ENCODE measurements around the gene IMMP2L. TPM values are rescaled to one million over a fixed set of nuclear protein-coding genes. Genes with fewer than 3 reads are reported as not detected.

The IMMP2L gene
- total RNA-seq, 2 experiments from 2014 or later: 17.4 to 30.2 TPM

DNA sequence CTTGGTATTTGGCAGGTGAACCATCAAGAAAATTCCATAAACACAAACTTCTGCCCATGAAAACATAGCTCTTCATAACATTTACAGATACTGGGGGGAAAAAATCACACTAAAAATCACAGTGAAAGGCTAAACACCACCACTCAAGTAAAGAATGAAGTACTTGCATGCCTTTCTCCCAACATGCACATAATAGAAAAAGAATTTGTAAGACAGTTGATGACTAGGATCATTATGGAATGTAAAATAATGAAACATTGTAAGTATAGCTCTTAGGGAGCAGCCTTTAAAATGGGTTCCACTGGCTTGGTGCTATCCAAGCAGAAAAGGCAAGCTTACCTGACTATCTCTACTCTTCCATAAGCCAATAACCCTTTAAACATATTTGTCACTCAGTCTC lies 771.3 kb downstream of the IMMP2L start:
- DNase-seq (no peak), ATAC-seq (no peak)
- no peaks in the 10 kb centered on the region for H3K36me3 Mint-ChIP-seq (ENCODE audit: low read depth)
- no peaks in the 10 kb centered on the region for H3K9me3 Mint-ChIP-seq
- no peak overlapping the region for H3K27ac Mint-ChIP-seq
- TF ChIP-seq, protein P1, sequence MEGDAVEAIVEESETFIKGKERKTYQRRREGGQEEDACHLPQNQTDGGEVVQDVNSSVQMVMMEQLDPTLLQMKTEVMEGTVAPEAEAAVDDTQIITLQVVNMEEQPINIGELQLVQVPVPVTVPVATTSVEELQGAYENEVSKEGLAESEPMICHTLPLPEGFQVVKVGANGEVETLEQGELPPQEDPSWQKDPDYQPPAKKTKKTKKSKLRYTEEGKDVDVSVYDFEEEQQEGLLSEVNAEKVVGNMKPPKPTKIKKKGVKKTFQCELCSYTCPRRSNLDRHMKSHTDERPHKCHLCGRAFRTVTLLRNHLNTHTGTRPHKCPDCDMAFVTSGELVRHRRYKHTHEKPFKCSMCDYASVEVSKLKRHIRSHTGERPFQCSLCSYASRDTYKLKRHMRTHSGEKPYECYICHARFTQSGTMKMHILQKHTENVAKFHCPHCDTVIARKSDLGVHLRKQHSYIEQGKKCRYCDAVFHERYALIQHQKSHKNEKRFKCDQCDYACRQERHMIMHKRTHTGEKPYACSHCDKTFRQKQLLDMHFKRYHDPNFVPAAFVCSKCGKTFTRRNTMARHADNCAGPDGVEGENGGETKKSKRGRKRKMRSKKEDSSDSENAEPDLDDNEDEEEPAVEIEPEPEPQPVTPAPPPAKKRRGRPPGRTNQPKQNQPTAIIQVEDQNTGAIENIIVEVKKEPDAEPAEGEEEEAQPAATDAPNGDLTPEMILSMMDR (IDR thresholded peaks at IDR 0.05): no peak
- ChIA-PET CTCF (interaction anchor here (0.7 kb wide), 1 partner anchor 10 kb away, joined by 3 read pairs; no protein-coding TSS in a partner anchor), POLR2A (no interaction called here)
- no peaks in the 10 kb centered on the region for H3K27me3 Mint-ChIP-seq
- intact Hi-C loops (cut with micrococcal nuclease): no loop called here
- no peak overlapping the region for H3K4me3 Mint-ChIP-seq
- H3K4me1 Mint-ChIP-seq (ENCODE audit: low read depth): peaks cover 1% of the 10 kb centered on the region

DNA sequence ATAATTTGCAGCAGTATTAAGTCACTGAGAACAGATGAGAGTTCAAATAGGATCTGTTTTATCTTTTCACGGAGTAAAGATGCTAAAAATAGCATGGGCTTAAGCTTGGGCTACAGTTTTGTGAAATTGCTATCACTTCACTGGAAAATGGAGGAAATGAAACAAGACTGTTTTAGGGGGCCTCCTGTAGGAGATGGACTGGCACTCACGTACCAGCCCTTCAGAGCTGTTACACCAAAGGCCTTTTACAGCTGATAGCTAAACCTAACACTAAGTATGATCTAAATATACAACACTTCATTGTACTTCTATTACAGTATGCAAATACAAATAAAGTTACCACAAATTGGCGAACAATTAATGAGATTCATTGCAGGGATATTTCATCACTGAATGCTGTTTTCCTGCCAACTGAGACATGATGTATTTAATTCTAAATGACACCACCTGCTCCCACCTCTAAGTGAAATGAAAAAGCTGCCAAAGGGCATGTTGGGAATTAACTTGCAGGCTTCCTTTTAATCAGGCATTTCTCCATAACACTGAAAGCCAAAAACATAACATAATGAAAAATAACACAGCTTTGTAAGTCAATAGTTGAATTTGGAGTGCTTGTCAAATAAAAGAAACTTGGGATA lies 775.8 kb downstream of the IMMP2L start:
- Mint-ChIP-seq H3K9me3 (no peaks in the 10 kb centered on the region), H3K4me1 (ENCODE audit: low read depth) (no peaks in the 10 kb centered on the region), H3K27me3 (no peaks in the 10 kb centered on the region), H3K4me3 (no peak overlapping the region), H3K36me3 (ENCODE audit: low read depth) (no peaks in the 10 kb centered on the region), H3K27ac (no peak overlapping the region)
- no peak for ATAC-seq
- ChIA-PET POLR2A (no interaction called here), CTCF (no interaction called here)
- no peak for DNase-seq
- intact Hi-C loops (cut with micrococcal nuclease): no loop called here
- TF ChIP-seq, protein P1 (IDR thresholded peaks at IDR 0.05): no peak

DNA sequence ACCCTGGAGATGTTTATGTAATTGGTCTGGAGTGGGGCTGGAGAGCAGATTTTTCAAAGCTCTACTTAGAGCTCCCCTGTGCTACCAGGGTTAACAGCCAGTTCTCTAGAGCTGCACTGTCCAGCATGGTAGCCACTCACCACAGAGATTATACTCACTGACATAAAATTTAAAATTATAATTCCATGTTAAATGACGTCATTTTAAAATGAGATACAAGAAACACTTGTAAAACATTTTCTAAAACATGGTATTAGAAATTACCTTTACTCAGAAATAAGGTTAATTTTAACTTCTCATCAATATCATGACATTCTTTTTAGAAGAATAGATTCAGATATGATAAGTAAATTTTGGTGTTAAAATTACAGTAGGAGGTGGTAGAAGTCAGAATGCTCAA lies 777.5 kb downstream of the IMMP2L start:
- TF ChIP-seq, protein P1 (IDR thresholded peaks at IDR 0.05): no peak
- Mint-ChIP-seq H3K4me1 (ENCODE audit: low read depth) (no peaks in the 10 kb centered on the region), H3K27ac (no peak overlapping the region), H3K36me3 (ENCODE audit: low read depth) (no peaks in the 10 kb centered on the region), H3K27me3 (no peaks in the 10 kb centered on the region), H3K9me3 (no peaks in the 10 kb centered on the region), H3K4me3 (no peak overlapping the region)
- POLR2A ChIA-PET: no interaction called here
- intact Hi-C loops (cut with micrococcal nuclease): no loop called here
- DNase-seq (no peak), ATAC-seq (no peak)
- CTCF ChIA-PET: no interaction called here

DNA sequence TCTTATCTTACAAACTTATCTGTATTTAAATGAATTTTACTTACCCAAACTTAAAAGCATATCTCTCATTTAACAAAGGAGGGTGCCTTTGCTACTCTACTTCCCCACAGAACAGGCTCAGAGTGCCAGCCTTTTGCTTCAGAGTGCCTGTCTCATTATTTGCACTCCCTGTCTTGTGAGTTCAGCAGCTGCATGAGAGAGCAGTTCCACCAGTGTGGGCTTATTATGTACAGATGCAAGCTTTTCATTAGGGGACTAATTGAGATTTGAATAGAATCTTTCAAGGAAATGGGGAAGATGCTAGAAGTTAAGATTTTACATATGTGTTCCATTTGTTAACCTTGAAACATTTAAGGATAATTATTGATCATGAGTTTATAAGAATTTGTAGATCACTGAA lies 781.6 kb downstream of the IMMP2L start:
- DNase-seq: no peak
- Mint-ChIP-seq H3K4me3 (no peak overlapping the region), H3K4me1 (ENCODE audit: low read depth) (peaks cover 5% of the 10 kb centered on the region), H3K36me3 (ENCODE audit: low read depth) (no peaks in the 10 kb centered on the region), H3K27me3 (no peaks in the 10 kb centered on the region), H3K9me3 (no peaks in the 10 kb centered on the region), H3K27ac (no peak overlapping the region)
- TF ChIP-seq, protein P1 (IDR thresholded peaks at IDR 0.05): no peak
- intact Hi-C loops (cut with micrococcal nuclease): no loop called here
- ATAC-seq: no peak
- ChIA-PET CTCF (no interaction called here), POLR2A (no interaction called here)

DNA sequence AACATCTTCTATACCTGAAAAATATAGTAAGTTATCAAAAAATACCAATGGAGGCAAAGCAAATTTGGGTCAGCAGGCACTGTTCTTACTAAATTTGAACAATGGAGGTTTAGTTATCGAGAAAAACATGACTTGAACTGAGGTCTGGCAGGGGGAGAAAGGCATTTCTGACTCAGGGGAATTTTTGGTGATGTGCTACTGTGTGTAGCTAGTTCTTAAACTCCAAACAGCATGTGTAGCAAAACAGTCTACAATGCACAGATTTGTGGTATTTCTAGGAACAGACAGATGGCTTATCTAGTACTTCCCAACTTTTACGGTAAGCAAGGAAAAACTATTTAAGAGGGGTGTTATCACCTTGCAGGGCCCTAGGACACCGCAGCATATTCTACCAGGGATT lies 783.0 kb downstream of the IMMP2L start:
- DNase-seq: no peak
- CTCF ChIA-PET: no interaction called here
- H3K4me1 Mint-ChIP-seq (ENCODE audit: low read depth): peaks cover 5% of the 10 kb centered on the region

More for the DNA sequence above, 783.0 kb downstream of the IMMP2L start:
- POLR2A ChIA-PET: no interaction called here
- H3K36me3 Mint-ChIP-seq (ENCODE audit: low read depth): no peaks in the 10 kb centered on the region
- H3K9me3 Mint-ChIP-seq: no peaks in the 10 kb centered on the region
- TF ChIP-seq, protein P1 (IDR thresholded peaks at IDR 0.05): no peak
- no peak overlapping the region for H3K27ac Mint-ChIP-seq
- no peaks in the 10 kb centered on the region for H3K27me3 Mint-ChIP-seq
- intact Hi-C loops (cut with micrococcal nuclease): no loop called here
- no peak for ATAC-seq
- H3K4me3 Mint-ChIP-seq: no peak overlapping the region

All from activated CD8-positive, alpha-beta T cell treated with anti-CD3 and anti-CD28 coated beads for 36 hours (primary cell).